MM.1S (cell line): Measurements from ENCODE around the gene TAF1B.

ENCODE experiments used
- DNase-seq: peaks from one replicate; pipeline ENCODE4 v3.0.0-alpha.2; 2015
- H2AFZ ChIP-seq: fragments of 300-600 bp; sonication (generic); 2 replicates; pipeline ENCODE4 v1.6.0; 2016; ENCODE audit warnings: antibody characterized with exemption, low read length
- H3F3A ChIP-seq: fragments of 300-600 bp; sonication (generic); 2 replicates; pipeline ENCODE4 v1.6.1; 2016; ENCODE audit warnings: mild to moderate bottlenecking, antibody characterized with exemption, low read length, moderate library complexity, mixed read lengths; ENCODE audit not compliant: insufficient read depth
- H3K27ac ChIP-seq: fragments of 300-600 bp; sonication (generic); 2 replicates; pipeline ENCODE4 v1.5.1; 2016; ENCODE audit warnings: mild to moderate bottlenecking, low read length
- H3K27me3 ChIP-seq: fragments of 300-600 bp; sonication (generic); replicated peaks from 2 replicates; pipeline ENCODE4 v1.6.0; 2016; ENCODE audit warnings: low read length; ENCODE audit not compliant: insufficient read depth
- H3K36me3 ChIP-seq: fragments of 300-600 bp; sonication (generic); replicated peaks from 2 replicates; pipeline ENCODE4 v1.6.1; 2016; ENCODE audit warnings: mild to moderate bottlenecking, low read length, mixed read lengths; ENCODE audit not compliant: insufficient read depth
- H3K4me1 ChIP-seq: fragments of 300-600 bp; sonication (generic); 2 replicates; pipeline ENCODE4 v1.6.1; 2016; ENCODE audit warnings: low read length, mixed read lengths
- H3K4me2 ChIP-seq: fragments of 300-600 bp; sonication (generic); 2 replicates; pipeline ENCODE4 v1.6.0; 2016; ENCODE audit warnings: low read depth, low read length
- H3K4me3 ChIP-seq: fragments of 300-600 bp; sonication (generic); 2 replicates; pipeline ENCODE4 v1.5.1; 2016; ENCODE audit warnings: low read length, mixed read lengths
- H3K79me2 ChIP-seq: fragments of 300-600 bp; sonication (generic); 2 replicates; pipeline ENCODE4 v1.6.1; 2016; ENCODE audit warnings: mixed run types, low read length, mixed read lengths
- H3K9ac ChIP-seq: fragments of 300-600 bp; sonication (generic); 2 replicates; pipeline ENCODE4 v1.6.1; 2016; ENCODE audit warnings: low read length, mixed read lengths
- H3K9me2 ChIP-seq: fragments of 300-600 bp; sonication (generic); replicated peaks from 2 replicates; pipeline ENCODE4 v1.6.1; 2016; ENCODE audit warnings: mild to moderate bottlenecking, low read length, mixed read lengths; ENCODE audit not compliant: insufficient read depth
- H3K9me3 ChIP-seq: fragments of 300-600 bp; sonication (generic); replicated peaks from 2 replicates; pipeline ENCODE4 v1.6.1; 2016; ENCODE audit warnings: mild to moderate bottlenecking, low read length, mixed read lengths; ENCODE audit not compliant: insufficient read depth
- H4K20me1 ChIP-seq: fragments of 300-600 bp; sonication (generic); 2 replicates; pipeline ENCODE4 v1.6.1; 2016; ENCODE audit warnings: mild to moderate bottlenecking, low read length, moderate library complexity, mixed read lengths; ENCODE audit not compliant: insufficient read depth
- EZH2 ChIP-seq: fragments of 300-600 bp; sonication (generic); optimal IDR thresholded peaks from 2 replicates; pipeline ENCODE3; 2017; ENCODE audit warnings: low read depth, mild to moderate bottlenecking, antibody characterized with exemption, low read length, mixed read lengths
- EZH2phosphoT487 ChIP-seq: fragments of 300-600 bp; sonication (generic); IDR thresholded peaks from 2 replicates; pipeline ENCODE4 v1.6.1; 2018; ENCODE audit warnings: antibody characterized with exemption, low read length
- TF ChIP-seq, protein P1 (sequence below): fragments of 300-600 bp; sonication (generic); IDR thresholded peaks from 2 replicates; pipeline ENCODE4 v1.5.1; 2016; ENCODE audit warnings: antibody characterized with exemption, low read length, mixed read lengths

The TAF1B gene

GRCh38 chr2:9979977-9980376, 136.7 kb downstream of the TAF1B start:
- H3K36me3 ChIP-seq: no peaks in the 10 kb centered on the region
- TF ChIP-seq EZH2: no peak
- no peak for TF ChIP-seq EZH2phosphoT487
- TF ChIP-seq, protein P1, sequence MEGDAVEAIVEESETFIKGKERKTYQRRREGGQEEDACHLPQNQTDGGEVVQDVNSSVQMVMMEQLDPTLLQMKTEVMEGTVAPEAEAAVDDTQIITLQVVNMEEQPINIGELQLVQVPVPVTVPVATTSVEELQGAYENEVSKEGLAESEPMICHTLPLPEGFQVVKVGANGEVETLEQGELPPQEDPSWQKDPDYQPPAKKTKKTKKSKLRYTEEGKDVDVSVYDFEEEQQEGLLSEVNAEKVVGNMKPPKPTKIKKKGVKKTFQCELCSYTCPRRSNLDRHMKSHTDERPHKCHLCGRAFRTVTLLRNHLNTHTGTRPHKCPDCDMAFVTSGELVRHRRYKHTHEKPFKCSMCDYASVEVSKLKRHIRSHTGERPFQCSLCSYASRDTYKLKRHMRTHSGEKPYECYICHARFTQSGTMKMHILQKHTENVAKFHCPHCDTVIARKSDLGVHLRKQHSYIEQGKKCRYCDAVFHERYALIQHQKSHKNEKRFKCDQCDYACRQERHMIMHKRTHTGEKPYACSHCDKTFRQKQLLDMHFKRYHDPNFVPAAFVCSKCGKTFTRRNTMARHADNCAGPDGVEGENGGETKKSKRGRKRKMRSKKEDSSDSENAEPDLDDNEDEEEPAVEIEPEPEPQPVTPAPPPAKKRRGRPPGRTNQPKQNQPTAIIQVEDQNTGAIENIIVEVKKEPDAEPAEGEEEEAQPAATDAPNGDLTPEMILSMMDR: no peak
- no peak overlapping the region for H3K27ac ChIP-seq
- no peak overlapping the region for H3K4me3 ChIP-seq
- no peaks in the 10 kb centered on the region for H3K9me3 ChIP-seq
- no peak overlapping the region for H3K4me2 ChIP-seq
- no peaks in the 10 kb centered on the region for H4K20me1 ChIP-seq
- no peak overlapping the region for H2AFZ ChIP-seq
- H3K9ac ChIP-seq: no peak overlapping the region
- H3K4me1 ChIP-seq: no peaks in the 10 kb centered on the region
- H3K9me2 ChIP-seq: no peaks in the 10 kb centered on the region
- DNase-seq: no peak
- H3K79me2 ChIP-seq: no peaks in the 10 kb centered on the region
- no peaks in the 10 kb centered on the region for H3K27me3 ChIP-seq
- H3F3A ChIP-seq: no peaks in the 10 kb centered on the region

- TF ChIP-seq EZH2phosphoT487: no peak
- TF ChIP-seq, protein P1: no peak
- no peaks in the 10 kb centered on the region for H3K9me3 ChIP-seq
- H3K9me2 ChIP-seq: no peaks in the 10 kb centered on the region
- H3K27ac ChIP-seq: no peak overlapping the region
- no peaks in the 10 kb centered on the region for H3K79me2 ChIP-seq
- DNase-seq: no peak
- no peaks in the 10 kb centered on the region for H3K36me3 ChIP-seq
- H3F3A ChIP-seq: no peaks in the 10 kb centered on the region
- no peak overlapping the region for H3K4me2 ChIP-seq
- H4K20me1 ChIP-seq: no peaks in the 10 kb centered on the region
- no peaks in the 10 kb centered on the region for H3K27me3 ChIP-seq
- no peak overlapping the region for H3K9ac ChIP-seq
- no peak overlapping the region for H2AFZ ChIP-seq
- H3K4me3 ChIP-seq: no peak overlapping the region
- no peaks in the 10 kb centered on the region for H3K4me1 ChIP-seq
These were observed 137.2 kb downstream of the TAF1B start for GRCh38 chr2:9980520-9980919.

GRCh38 chr2:9981655-9982054, 138.4 kb downstream of the TAF1B start:
- Histone ChIP-seq H3K4me2 (no peak overlapping the region), H3K9me3 (no peaks in the 10 kb centered on the region), H3F3A (no peaks in the 10 kb centered on the region), H3K4me3 (no peak overlapping the region), H2AFZ (no peak overlapping the region), H4K20me1 (no peaks in the 10 kb centered on the region), H3K36me3 (no peaks in the 10 kb centered on the region), H3K4me1 (no peaks in the 10 kb centered on the region), H3K9ac (no peak overlapping the region), H3K9me2 (no peaks in the 10 kb centered on the region), H3K27ac (no peak overlapping the region), H3K27me3 (no peaks in the 10 kb centered on the region), H3K79me2 (no peaks in the 10 kb centered on the region)
- TF ChIP-seq EZH2phosphoT487 (no peak), EZH2 (no peak)
- TF ChIP-seq, protein P1: no peak
- DNase-seq: no peak

GRCh38 chr2:9982248-9982647, 139.0 kb downstream of the TAF1B start:
- no peak overlapping the region for H2AFZ ChIP-seq

More at GRCh38 chr2:9982248-9982647, 139.0 kb downstream of the TAF1B start:
- H3K27ac ChIP-seq: no peak overlapping the region
- H4K20me1 ChIP-seq: no peaks in the 10 kb centered on the region
- H3K4me2 ChIP-seq: no peak overlapping the region
- no peak overlapping the region for H3K4me3 ChIP-seq
- no peaks in the 10 kb centered on the region for H3K79me2 ChIP-seq
- H3K9me3 ChIP-seq: no peaks in the 10 kb centered on the region
- H3K27me3 ChIP-seq: no peaks in the 10 kb centered on the region
- no peaks in the 10 kb centered on the region for H3K9me2 ChIP-seq
- H3K9ac ChIP-seq: no peak overlapping the region
- H3K36me3 ChIP-seq: no peaks in the 10 kb centered on the region
- no peak for TF ChIP-seq EZH2
- no peak for TF ChIP-seq EZH2phosphoT487
- TF ChIP-seq, protein P1: no peak
- no peaks in the 10 kb centered on the region for H3F3A ChIP-seq
- no peak for DNase-seq
- no peaks in the 10 kb centered on the region for H3K4me1 ChIP-seq
